ENCODE measurements around the gene ITGAE.

GRCh38 chr17:3678095-3678820 lies 122.7 kb downstream of the ITGAE start:
- TF ChIP-seq YY1 (IDR thresholded peaks at IDR 0.05; ENCODE audit: low read depth) (no peak), REST (IDR thresholded peaks at IDR 0.05; ENCODE audit: low read depth) (no peak), MAX (IDR thresholded peaks at IDR 0.05) (no peak), RAD21 (IDR thresholded peaks at IDR 0.05; ENCODE audit: low read depth) (no peak), TCF12 (IDR thresholded peaks at IDR 0.05; ENCODE audit: low read depth) (no peak), FOXM1 (IDR thresholded peaks at IDR 0.05; ENCODE audit: borderline replicate concordance, low read depth) (no peak), EP300 (IDR thresholded peaks at IDR 0.05; ENCODE audit: borderline replicate concordance) (no peak), NFIC (IDR thresholded peaks at IDR 0.05) (no peak)

Data from Ishikawa (cell line).